Karpas-422 (cell line): ENCODE measurements around the gene GHR. TPM values are rescaled to one million over a fixed set of nuclear protein-coding genes. Genes with fewer than 3 reads are reported as not detected.

Experiments used
- DNase-seq: peaks from one replicate; pipeline ENCODE4 v3.0.0-alpha.2; 2015
- H2AFZ ChIP-seq: fragments of 200-600 bp; sonication (generic); 2 replicates; pipeline ENCODE4 v1.6.1; 2014; ENCODE audit warnings: antibody characterized with exemption, low read length, mixed read lengths
- H3K27ac ChIP-seq: fragments of 200-600 bp; sonication (generic); 2 replicates; pipeline ENCODE4 v1.5.1; 2014; ENCODE audit warnings: mild to moderate bottlenecking, low read length, moderate library complexity
- H3K27me3 ChIP-seq: fragments of 200-600 bp; sonication (generic); 2 replicates; pipeline ENCODE4 v1.6.1; 2014; ENCODE audit warnings: low read length, mixed read lengths
- H3K36me3 ChIP-seq: fragments of 200-600 bp; sonication (generic); 2 replicates; pipeline ENCODE4 v1.6.1; 2014; ENCODE audit warnings: low read length, mixed read lengths; ENCODE audit not compliant: insufficient read depth
- H3K4me1 ChIP-seq: fragments of 200-600 bp; sonication (generic); 2 replicates; pipeline ENCODE4 v1.6.1; 2014; ENCODE audit warnings: mild to moderate bottlenecking, low read length, mixed read lengths
- H3K4me2 ChIP-seq: fragments of 200-600 bp; sonication (generic); 2 replicates; pipeline ENCODE4 v1.6.1; 2014; ENCODE audit warnings: low read length, low read depth, mild to moderate bottlenecking; ENCODE audit not compliant: poor library complexity, severe bottlenecking
- H3K4me3 ChIP-seq: fragments of 200-600 bp; sonication (generic); 2 replicates; pipeline ENCODE4 v1.5.1; 2014; ENCODE audit warnings: mild to moderate bottlenecking, antibody characterized with exemption, low read length, mixed read lengths
- H3K79me2 ChIP-seq: fragments of 200-600 bp; sonication (generic); 2 replicates; pipeline ENCODE4 v1.6.1; 2014; ENCODE audit warnings: mild to moderate bottlenecking, low read length, mixed read lengths
- H3K9ac ChIP-seq: fragments of 200-600 bp; sonication (generic); 2 replicates; pipeline ENCODE4 v1.6.0; 2014; ENCODE audit warnings: low read length
- H3K9me2 ChIP-seq: fragments of 200-600 bp; sonication (generic), shearing (Covaris generic); replicated peaks from 2 replicates; pipeline ENCODE4 v1.6.0; 2014; ENCODE audit warnings: mild to moderate bottlenecking, low read length, moderate library complexity; ENCODE audit not compliant: insufficient read depth
- H3K9me3 ChIP-seq: fragments of 300-700, 200-600 bp; sonication (generic); 2 replicates; pipeline ENCODE4 v1.6.1; 2014; ENCODE audit warnings: low read length, mixed read lengths
- H4K20me1 ChIP-seq: fragments of 200-600 bp; sonication (generic); 2 replicates; pipeline ENCODE4 v1.6.1; 2014; ENCODE audit warnings: mild to moderate bottlenecking, antibody characterized with exemption, low read length, low read depth; ENCODE audit not compliant: insufficient read depth
- total RNA-seq: library from RNA; depleted of rRNA; stranded (reverse); fragments of >200 nt; shearing (Covaris generic); gene quantifications from 2 replicates; pipeline ENCODE4 v1.2.3, GENCODE V29; 2014; ENCODE audit warnings: low replicate concordance

GHR gene
- total RNA-seq, 1 experiment from 2014 or later: not detected

DNA sequence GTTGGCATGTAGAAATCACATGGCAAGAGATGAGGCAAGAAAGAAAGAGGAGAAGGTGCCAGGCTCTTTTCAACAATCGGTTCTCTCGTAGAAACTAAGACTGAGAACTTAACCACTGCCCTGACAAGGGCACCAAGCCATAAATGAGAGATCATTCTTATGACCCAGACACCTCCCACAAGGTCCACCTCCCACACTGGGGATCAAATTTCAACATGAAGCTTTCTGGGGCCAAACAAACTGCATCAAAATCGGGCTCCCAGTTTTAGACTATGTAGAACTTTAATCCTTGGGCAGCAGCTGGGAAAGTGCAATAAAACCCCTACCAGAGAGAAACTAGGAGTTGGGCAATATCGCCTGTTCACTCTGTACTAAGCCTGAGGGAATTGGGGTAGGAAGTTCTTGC lies 183.2 kb downstream of the GHR start:
- no peak for DNase-seq
- H3K4me1 ChIP-seq: no peaks in the 10 kb centered on the region
- no peaks in the 10 kb centered on the region for H3K9me3 ChIP-seq
- no peaks in the 10 kb centered on the region for H3K9me2 ChIP-seq
- H3K4me3 ChIP-seq: no peak overlapping the region
- H2AFZ ChIP-seq: no peak overlapping the region
- peaks cover 3% of the 10 kb centered on the region; the same call in 1 of the 2 replicates for H3K27me3 ChIP-seq
- no peak overlapping the region for H3K4me2 ChIP-seq
- H3K79me2 ChIP-seq: no peaks in the 10 kb centered on the region
- H3K27ac ChIP-seq: no peak overlapping the region
- H3K36me3 ChIP-seq: no peaks in the 10 kb centered on the region
- no peak overlapping the region for H3K9ac ChIP-seq
- H4K20me1 ChIP-seq: no peaks in the 10 kb centered on the region

DNA sequence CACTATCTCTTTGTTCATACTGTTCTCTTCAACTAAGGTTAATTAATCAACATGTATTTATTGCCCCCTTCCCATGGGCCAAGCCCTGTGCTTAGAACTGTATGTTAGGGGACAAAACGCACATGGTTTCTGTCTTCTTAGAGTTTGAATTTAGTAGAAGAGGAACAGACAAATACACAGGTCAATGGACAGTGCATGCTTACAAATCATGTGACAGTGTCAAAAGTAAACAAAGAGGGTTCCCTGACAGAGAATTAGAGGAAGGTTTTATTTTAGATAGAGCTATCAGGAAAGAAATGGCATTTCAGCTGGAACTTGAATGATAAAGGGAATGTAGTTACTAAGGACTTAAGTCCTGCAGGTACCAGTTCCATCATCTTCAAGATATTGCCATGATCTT lies 188.2 kb downstream of the GHR start:
- Histone ChIP-seq H2AFZ (no peak overlapping the region), H3K9me3 (no peaks in the 10 kb centered on the region), H3K27me3 (peaks cover 3% of the 10 kb centered on the region; the same call in 1 of the 2 replicates), H3K4me1 (no peaks in the 10 kb centered on the region), H4K20me1 (no peaks in the 10 kb centered on the region), H3K27ac (no peak overlapping the region), H3K4me2 (no peak overlapping the region), H3K9me2 (no peaks in the 10 kb centered on the region), H3K36me3 (no peaks in the 10 kb centered on the region), H3K9ac (no peak overlapping the region), H3K4me3 (no peak overlapping the region), H3K79me2 (no peaks in the 10 kb centered on the region)
- DNase-seq: no peak

DNA sequence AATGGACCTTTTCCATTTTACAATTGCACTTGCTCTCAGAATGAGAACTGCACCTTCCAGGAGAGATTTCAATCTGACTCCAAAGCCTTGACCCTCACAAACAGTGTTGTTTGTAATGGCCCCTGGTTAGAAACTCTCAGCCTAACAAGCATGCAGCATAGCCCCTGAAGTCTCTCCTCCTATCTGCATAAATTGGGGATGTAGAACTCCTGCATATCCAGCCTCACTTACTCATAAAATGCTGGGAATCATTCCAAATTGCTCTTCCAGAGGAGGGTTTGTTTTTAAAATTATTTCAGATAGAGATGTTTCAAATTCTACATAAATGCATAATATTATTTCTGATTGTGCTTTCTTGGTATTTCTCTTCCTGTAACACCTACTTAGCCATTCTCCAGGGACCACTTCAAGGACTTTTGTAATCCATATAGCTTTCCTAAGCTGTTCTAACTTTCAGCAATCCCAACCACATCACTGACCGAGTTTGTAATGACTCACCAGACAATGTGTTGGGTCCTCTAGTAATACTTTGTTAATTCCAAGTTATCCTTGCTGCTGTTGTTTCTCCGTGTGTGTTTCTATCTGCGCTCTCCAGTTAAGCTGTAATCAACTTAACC lies 189.6 kb downstream of the GHR start:
- Histone ChIP-seq H3K9me2 (no peaks in the 10 kb centered on the region), H3K4me3 (no peak overlapping the region), H3K4me2 (no peak overlapping the region)

DNA sequence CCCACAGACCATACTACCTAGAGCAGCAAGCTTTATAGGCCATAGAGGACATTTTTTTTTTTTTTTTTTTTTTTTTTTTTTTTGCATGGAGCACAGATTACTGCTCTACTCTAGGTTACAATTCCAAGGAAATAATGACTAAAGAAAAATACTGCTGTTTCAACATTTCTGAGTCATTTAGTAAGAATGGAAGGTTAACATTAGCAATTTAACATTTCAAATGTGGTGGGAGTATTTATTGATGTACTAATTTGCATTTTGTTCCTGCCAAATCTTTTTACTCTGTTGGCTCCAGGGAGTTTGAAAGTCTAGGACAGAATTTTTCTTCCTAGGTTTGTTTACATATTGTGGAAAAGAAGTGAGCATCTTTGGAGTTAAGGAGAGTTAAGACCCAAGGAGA lies 191.3 kb downstream of the GHR start:
- no peak overlapping the region for H3K27ac ChIP-seq
- H3K27me3 ChIP-seq: peaks cover 3% of the 10 kb centered on the region; the same call in 1 of the 2 replicates
- no peak overlapping the region for H2AFZ ChIP-seq
- no peaks in the 10 kb centered on the region for H3K4me1 ChIP-seq
- no peaks in the 10 kb centered on the region for H3K36me3 ChIP-seq
- no peaks in the 10 kb centered on the region for H3K9me2 ChIP-seq
- H3K9me3 ChIP-seq: no peaks in the 10 kb centered on the region
- H3K4me2 ChIP-seq: no peak overlapping the region
- no peak for DNase-seq
- no peaks in the 10 kb centered on the region for H3K79me2 ChIP-seq
- H4K20me1 ChIP-seq: no peaks in the 10 kb centered on the region
- H3K9ac ChIP-seq: no peak overlapping the region
- H3K4me3 ChIP-seq: no peak overlapping the region

More for the DNA sequence above, 189.6 kb downstream of the GHR start:
- no peak for DNase-seq
- H3K27ac ChIP-seq: no peak overlapping the region
- H3K9me3 ChIP-seq: no peaks in the 10 kb centered on the region
- H3K79me2 ChIP-seq: no peaks in the 10 kb centered on the region
- no peaks in the 10 kb centered on the region for H3K4me1 ChIP-seq
- H4K20me1 ChIP-seq: no peaks in the 10 kb centered on the region
- peaks cover 3% of the 10 kb centered on the region; the same call in 1 of the 2 replicates for H3K27me3 ChIP-seq
- no peaks in the 10 kb centered on the region for H3K36me3 ChIP-seq
- H2AFZ ChIP-seq: no peak overlapping the region
- no peak overlapping the region for H3K9ac ChIP-seq

DNA sequence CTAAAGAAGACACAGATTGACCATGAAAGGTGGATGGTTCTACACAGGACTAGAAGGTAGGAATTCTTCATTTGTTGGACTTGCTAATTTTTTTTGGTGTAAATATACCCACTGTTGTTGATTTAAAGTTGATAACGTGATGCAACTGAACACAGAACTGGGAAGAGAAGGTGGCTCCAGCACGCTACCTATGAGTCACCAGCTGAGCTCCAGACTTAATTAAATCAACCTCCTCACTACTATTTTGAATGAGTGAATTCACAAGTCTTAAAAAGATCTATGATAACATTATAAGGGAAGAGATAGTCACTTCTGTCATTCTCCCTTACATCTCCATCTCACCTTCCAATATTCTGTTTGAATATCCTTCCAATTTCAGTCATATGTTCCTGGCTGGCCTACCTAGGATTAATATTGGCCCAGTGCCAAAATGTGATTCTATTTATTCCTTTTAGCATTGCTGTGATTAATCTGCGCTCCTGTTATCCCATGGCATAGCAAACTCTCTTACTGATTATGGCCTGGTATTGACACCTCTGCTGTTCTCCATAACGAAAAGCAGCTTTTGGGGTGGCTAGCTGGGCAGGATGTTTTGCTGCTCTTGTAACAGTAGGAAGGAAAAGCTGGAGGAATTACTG lies 197.5 kb downstream of the GHR start:
- H3K9me2 ChIP-seq: no peaks in the 10 kb centered on the region
- no peaks in the 10 kb centered on the region for H4K20me1 ChIP-seq
- no peaks in the 10 kb centered on the region for H3K79me2 ChIP-seq
- H3K4me1 ChIP-seq: no peaks in the 10 kb centered on the region
- no peaks in the 10 kb centered on the region for H3K36me3 ChIP-seq
- no peak overlapping the region for H3K4me3 ChIP-seq
- no peak for DNase-seq
- H3K4me2 ChIP-seq: no peak overlapping the region
- H3K9me3 ChIP-seq: no peaks in the 10 kb centered on the region
- no peak overlapping the region for H2AFZ ChIP-seq
- no peak overlapping the region for H3K27ac ChIP-seq
- H3K9ac ChIP-seq: no peak overlapping the region
- no peaks in the 10 kb centered on the region for H3K27me3 ChIP-seq

DNA sequence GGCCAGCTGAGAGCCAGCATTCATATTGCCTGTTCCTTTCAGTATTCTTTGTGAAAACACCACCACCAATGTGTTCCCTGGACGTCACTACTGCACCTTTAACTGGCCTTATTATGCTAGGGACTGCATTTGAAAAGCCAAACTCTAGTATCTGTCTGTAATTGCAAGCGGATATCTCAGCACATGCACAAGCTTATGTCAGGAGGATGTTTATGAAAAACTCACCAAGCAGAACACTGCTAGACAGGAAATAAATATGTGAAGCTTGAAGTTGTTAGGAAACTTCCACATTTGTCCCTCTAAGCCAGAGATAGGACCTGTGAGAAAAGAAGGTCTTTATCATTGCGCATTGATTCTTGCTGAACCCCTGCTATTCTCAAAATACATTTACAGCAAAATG lies 198.0 kb downstream of the GHR start:
- no peak overlapping the region for H2AFZ ChIP-seq

DNA sequence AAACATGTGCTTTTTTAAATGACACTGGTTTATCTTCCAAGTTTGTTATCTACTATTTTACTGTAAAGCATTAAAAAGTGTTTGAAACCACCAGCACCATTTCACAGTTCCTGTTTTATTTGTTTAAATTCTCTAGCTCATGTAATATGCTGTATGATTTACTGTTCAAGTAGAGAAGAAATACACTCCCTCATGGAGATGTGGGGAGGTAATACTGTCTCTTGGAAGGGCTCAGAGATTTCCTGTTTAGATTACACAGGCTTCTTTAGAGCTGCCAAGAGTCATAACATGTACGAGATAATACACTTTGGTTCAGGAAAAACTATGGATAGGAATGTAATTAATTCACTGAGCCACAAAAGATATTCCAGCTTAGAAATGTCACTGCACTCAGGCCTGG lies 198.4 kb downstream of the GHR start:
- Histone ChIP-seq H3K9me3 (no peaks in the 10 kb centered on the region), H3K36me3 (no peaks in the 10 kb centered on the region), H3K4me3 (no peak overlapping the region), H3K4me1 (no peaks in the 10 kb centered on the region), H3K4me2 (no peak overlapping the region), H2AFZ (no peak overlapping the region), H3K27ac (no peak overlapping the region), H3K79me2 (no peaks in the 10 kb centered on the region), H3K9ac (no peak overlapping the region), H3K9me2 (no peaks in the 10 kb centered on the region), H4K20me1 (no peaks in the 10 kb centered on the region), H3K27me3 (no peaks in the 10 kb centered on the region)
- DNase-seq: no peak

More for the DNA sequence above, 198.0 kb downstream of the GHR start:
- H3K9me3 ChIP-seq: no peaks in the 10 kb centered on the region
- no peaks in the 10 kb centered on the region for H3K79me2 ChIP-seq
- H3K4me3 ChIP-seq: no peak overlapping the region
- H3K36me3 ChIP-seq: no peaks in the 10 kb centered on the region
- no peaks in the 10 kb centered on the region for H4K20me1 ChIP-seq
- H3K27ac ChIP-seq: no peak overlapping the region
- no peaks in the 10 kb centered on the region for H3K4me1 ChIP-seq
- H3K27me3 ChIP-seq: no peaks in the 10 kb centered on the region
- no peaks in the 10 kb centered on the region for H3K9me2 ChIP-seq
- DNase-seq: no peak
- H3K9ac ChIP-seq: no peak overlapping the region
- H3K4me2 ChIP-seq: no peak overlapping the region

DNA sequence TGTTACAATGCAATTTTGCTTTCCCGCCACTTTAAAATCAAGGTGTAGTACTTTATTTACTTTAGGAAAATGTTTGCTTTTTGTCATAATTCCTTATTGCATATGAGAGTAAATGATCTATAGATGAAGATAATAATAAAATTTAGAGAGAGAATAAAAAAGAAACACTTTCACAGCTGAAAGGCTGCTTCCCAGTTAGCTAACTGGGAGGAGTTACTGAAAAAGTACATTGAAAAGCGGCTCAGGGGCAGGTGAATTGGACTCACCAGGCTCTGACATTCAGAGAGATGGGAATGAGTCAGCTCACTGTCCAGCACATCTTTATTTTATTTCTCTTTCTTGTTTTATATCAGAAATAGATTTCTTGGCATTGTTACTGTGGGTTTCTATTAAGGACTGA lies 201.7 kb downstream of the GHR start:
- no peak overlapping the region for H3K4me2 ChIP-seq
- no peaks in the 10 kb centered on the region for H3K79me2 ChIP-seq
- H2AFZ ChIP-seq: no peak overlapping the region
- no peaks in the 10 kb centered on the region for H4K20me1 ChIP-seq
- no peaks in the 10 kb centered on the region for H3K27me3 ChIP-seq
- H3K36me3 ChIP-seq: no peaks in the 10 kb centered on the region
- no peak for DNase-seq
- no peak overlapping the region for H3K9ac ChIP-seq
- H3K4me1 ChIP-seq: no peaks in the 10 kb centered on the region
- H3K9me2 ChIP-seq: no peaks in the 10 kb centered on the region
- H3K4me3 ChIP-seq: no peak overlapping the region
- H3K9me3 ChIP-seq: no peaks in the 10 kb centered on the region
- H3K27ac ChIP-seq: no peak overlapping the region
